AG04449 (cell line): ENCODE data around the gene OPTC.

ENCODE experiments used
- CTCF ChIA-PET: fragments of 350-600 bp; formaldehyde crosslinking; extraction: SDS; loops from one replicate; lab custom pipeline; 2021; ENCODE audit warnings: antibody characterized with exemption; lab: Yijun Ruan, JAX
- POLR2A ChIA-PET: fragments of 400-600, 350-600 bp; formaldehyde crosslinking; extraction: SDS; loops from one replicate; lab custom pipeline; 2020; ENCODE audit warnings: antibody characterized with exemption, inconsistent platforms; lab: Yijun Ruan, JAX
- DNase-seq: peaks from one replicate; pipeline ENCODE4 v3.0.0-alpha.2; 2010; ENCODE audit warnings: low read depth, low spot score
- H3K4me3 ChIP-seq: 2 replicates; pipeline ENCODE4 v1.5.1; 2011; ENCODE audit warnings: low read depth, mild to moderate bottlenecking, control low read depth, low read length
- TF ChIP-seq, protein P1 (sequence below): IDR thresholded peaks from one replicate; pipeline ENCODE4 v1.5.1; 2011; ENCODE audit warnings: mild to moderate bottlenecking, moderate library complexity, low read length, control low read depth, inconsistent platforms; ENCODE audit not compliant: insufficient read depth; ENCODE audit errors: missing control alignments

The OPTC gene

DNA sequence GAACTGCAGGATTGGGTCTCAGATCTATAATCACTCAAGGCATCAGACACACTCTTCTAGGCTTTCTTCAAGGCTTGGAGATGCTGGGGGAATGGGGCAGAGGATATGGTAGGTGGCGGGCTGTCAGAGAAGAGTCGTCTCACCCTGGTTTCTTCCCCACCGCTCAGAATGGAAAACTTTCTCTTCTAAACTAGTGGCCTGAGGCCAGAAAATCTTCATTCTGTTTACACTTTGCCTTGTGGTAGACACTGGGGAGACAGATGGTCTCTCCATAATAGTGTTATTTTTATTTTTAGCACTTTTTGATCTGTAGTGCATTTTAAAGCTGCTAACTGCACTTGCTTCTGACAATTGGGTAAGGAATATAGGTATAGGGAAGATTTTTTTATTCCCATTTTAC, 15.7 kb upstream of the OPTC start:
- no peak overlapping the region for H3K4me3 ChIP-seq
- DNase-seq, result no peak
- TF ChIP-seq, protein P1, sequence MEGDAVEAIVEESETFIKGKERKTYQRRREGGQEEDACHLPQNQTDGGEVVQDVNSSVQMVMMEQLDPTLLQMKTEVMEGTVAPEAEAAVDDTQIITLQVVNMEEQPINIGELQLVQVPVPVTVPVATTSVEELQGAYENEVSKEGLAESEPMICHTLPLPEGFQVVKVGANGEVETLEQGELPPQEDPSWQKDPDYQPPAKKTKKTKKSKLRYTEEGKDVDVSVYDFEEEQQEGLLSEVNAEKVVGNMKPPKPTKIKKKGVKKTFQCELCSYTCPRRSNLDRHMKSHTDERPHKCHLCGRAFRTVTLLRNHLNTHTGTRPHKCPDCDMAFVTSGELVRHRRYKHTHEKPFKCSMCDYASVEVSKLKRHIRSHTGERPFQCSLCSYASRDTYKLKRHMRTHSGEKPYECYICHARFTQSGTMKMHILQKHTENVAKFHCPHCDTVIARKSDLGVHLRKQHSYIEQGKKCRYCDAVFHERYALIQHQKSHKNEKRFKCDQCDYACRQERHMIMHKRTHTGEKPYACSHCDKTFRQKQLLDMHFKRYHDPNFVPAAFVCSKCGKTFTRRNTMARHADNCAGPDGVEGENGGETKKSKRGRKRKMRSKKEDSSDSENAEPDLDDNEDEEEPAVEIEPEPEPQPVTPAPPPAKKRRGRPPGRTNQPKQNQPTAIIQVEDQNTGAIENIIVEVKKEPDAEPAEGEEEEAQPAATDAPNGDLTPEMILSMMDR, result no peak
- ChIA-PET POLR2A (no interaction called here), CTCF (interaction anchor here (0.8 to 29.5 kb wide), 9 partner anchors 10 to 206 kb away, joined by 3 to 683 read pairs (median 7); partner anchors contain the start of gene FMOD)

DNA sequence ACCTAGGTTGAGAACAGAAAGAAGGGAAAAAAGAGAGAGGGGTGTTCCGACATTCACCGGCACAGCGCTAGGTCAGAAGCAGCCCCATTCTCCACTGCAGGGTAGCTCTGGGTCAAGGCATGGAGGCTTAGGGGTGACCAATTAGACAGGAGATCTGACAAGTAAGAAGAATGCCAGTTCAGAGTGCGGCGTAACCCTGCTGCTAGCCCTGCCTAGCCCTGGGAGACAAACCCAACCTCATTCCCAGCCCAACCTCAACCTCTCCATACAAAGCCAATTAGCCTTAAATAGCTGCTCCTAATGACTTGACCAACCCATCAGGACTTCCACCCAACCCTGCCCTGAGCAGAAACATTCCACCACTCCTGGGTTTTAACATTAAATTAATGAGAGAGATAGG, 15.0 kb upstream of the OPTC start:
- DNase-seq, result no peak
- ChIA-PET POLR2A (no interaction called here), CTCF (interaction anchor here (0.8 to 29.5 kb wide), 7 partner anchors 9 to 136 kb away, joined by 3 to 683 read pairs (median 4); partner anchors contain the start of gene FMOD)
- TF ChIP-seq, protein P1, result no peak
- no peak overlapping the region for H3K4me3 ChIP-seq

DNA sequence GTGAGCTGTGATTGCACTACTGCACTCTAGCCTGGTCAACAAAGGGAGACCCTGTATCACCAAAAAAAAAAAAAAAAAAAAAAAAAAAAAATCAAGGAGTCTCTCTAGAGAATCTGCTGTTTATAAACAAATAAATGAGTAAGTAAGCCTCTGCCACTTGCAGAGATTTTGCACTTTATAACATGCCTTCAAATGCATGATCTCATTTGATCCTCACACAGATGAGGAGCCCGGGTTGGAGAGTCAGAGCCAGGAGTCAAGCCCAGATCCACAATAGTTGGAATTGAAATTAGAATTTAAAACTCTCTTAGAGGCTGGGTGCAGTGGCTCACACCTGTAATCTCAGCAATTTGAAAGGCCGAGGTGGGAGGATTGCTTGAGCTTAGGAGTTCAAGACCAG, 14.3 kb upstream of the OPTC start:
- ChIA-PET POLR2A (interaction anchor here (0.6 to 1.5 kb wide), 4 partner anchors 13 to 57 kb away, joined by 3 to 7 read pairs (median 4); no protein-coding TSS in a partner anchor), CTCF (interaction anchor here (1.1 to 29.5 kb wide), 8 partner anchors 8 to 210 kb away, joined by 3 to 683 read pairs (median 4); partner anchors contain the start of gene FMOD)

DNA sequence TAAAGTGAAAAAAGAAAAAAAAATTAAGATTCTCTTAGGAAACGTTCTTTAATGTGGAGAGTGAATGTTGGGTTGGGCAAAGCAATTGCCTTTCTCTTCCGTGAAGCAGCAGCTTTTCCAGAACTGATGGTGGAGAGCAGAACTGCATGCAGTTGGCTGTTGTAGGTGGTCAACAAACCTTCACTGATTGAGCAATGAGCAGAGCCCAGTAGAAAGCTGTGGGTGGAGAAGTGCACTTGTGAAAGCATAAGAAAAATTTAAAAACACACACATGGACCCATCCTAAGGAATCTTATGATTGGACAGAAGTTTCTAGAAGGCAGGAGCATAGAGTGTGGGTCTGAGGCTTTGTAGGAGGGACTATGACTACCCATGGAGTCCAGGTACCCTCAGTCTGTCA, 13.9 kb upstream of the OPTC start:
- CTCF ChIA-PET, result interaction anchor here (0.7 to 29.5 kb wide), 8 partner anchors 8 to 211 kb away, joined by 3 to 683 read pairs (median 4); partner anchors contain the start of gene FMOD
- POLR2A ChIA-PET, result interaction anchor here (0.6 to 1.5 kb wide), 4 partner anchors 14 to 57 kb away, joined by 3 to 7 read pairs (median 4); no protein-coding TSS in a partner anchor
- TF ChIP-seq, protein P1, result no peak
- peak overlapping the region; percentile 24 for H3K4me3 ChIP-seq
- DNase-seq, result no peak

More for the DNA sequence above, 14.3 kb upstream of the OPTC start:
- TF ChIP-seq, protein P1, result no peak
- DNase-seq, result no peak
- H3K4me3 ChIP-seq, result no peak overlapping the region

DNA sequence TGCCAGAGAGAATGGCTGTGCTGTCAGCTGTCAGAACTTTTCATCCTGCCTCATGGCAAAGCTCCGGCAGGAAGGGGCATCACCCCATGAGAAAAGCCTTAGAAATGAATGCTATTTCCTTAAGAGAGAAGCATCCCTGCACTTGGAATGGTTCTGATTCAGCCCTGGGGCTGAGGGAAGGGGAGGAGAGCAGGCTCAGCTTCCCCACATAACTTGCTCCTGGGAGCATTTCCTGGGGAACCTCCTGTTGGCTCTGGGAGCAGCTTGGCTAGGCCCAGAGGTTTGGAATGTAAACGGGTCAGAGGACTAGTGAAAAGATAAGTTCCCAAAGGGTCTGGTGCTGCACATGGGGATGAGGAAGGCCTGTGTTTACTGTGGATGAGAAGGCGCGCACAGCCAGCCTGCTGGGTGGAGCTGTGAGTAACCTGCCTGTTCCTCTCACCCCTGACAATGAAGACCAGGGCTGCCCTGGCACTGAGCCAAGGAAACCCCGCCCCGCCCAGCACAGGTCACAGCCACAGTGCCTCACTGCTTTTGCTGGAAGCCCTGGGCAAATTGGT, 13.3 kb upstream of the OPTC start:
- peak overlapping the region; percentile 24 for H3K4me3 ChIP-seq
- TF ChIP-seq, protein P1, result no peak
- POLR2A ChIA-PET, result interaction anchor here (0.7 to 1.5 kb wide), 4 partner anchors 14 to 102 kb away, joined by 3 to 7 read pairs (median 4); no protein-coding TSS in a partner anchor
- DNase-seq, result peak; percentile 88
- CTCF ChIA-PET, result interaction anchor here (0.7 to 29.5 kb wide), 8 partner anchors 7 to 211 kb away, joined by 3 to 683 read pairs (median 4); partner anchors contain the start of gene FMOD

DNA sequence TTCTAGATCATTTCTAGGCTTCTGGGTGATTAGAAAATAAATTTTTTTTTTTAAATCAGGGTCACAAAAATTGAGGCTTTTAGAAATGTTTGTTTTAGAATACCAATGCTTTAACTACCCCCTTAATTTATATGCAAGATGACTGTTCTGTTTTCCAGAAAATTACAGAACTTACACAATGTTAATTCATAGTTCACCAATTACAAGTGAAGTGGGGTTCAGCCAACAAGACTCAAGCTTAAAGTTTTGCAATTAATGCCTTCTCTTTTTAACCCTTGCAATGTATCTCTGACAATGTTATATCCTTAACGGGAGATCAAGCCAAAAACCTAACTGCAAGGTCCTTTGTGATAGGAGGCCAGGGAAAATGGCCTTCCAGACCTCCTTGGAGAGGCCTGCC, 12.8 kb upstream of the OPTC start:
- no peak overlapping the region for H3K4me3 ChIP-seq
- TF ChIP-seq, protein P1, result no peak
- ChIA-PET POLR2A (interaction anchor here (0.7 kb wide), 1 partner anchor 102 kb away, joined by 3 read pairs; no protein-coding TSS in a partner anchor), CTCF (interaction anchor here (0.8 to 29.5 kb wide), 2 partner anchors 56 to 138 kb away, joined by 3 to 683 read pairs; partner anchors contain the start of gene FMOD)
- DNase-seq, result no peak
